ENCODE results near the gene SLC25A33.

The SLC25A33 gene

GRCh38 chr1:9573723-9574122, 34.5 kb downstream of the SLC25A33 start:
- Histone ChIP-seq H3K4me3 (ENCODE audit: low read depth in 1 of 2, low read length in 1 of 2) (no peak overlapping the region), H3K4me1 (ENCODE audit: control insufficient read depth in 1 of 2, insufficient read depth in 1 of 2, low read depth in 1 of 2, low read length in 1 of 2) (no peaks in the 10 kb centered on the region), H3K9me3 (no peaks in the 10 kb centered on the region), H3K27ac (no peak overlapping the region), H3K27me3 (no peaks in the 10 kb centered on the region), H3K36me3 (no peaks in the 10 kb centered on the region)
- TF ChIP-seq CTCF (IDR thresholded peaks at IDR 0.05), result no peak

- Histone ChIP-seq H3K36me3 (no peaks in the 10 kb centered on the region), H3K4me3 (ENCODE audit: low read depth in 1 of 2, low read length in 1 of 2) (no peak overlapping the region), H3K27ac (no peak overlapping the region), H3K4me1 (ENCODE audit: control insufficient read depth in 1 of 2, insufficient read depth in 1 of 2, low read depth in 1 of 2, low read length in 1 of 2) (no peaks in the 10 kb centered on the region), H3K9me3 (no peaks in the 10 kb centered on the region), H3K27me3 (no peaks in the 10 kb centered on the region)
- no peak for TF ChIP-seq CTCF (IDR thresholded peaks at IDR 0.05)
Measured at GRCh38 chr1:9575486-9575885, 36.2 kb downstream of the SLC25A33 start.

- no peaks in the 10 kb centered on the region for H3K4me1 ChIP-seq (ENCODE audit: control insufficient read depth in 1 of 2, insufficient read depth in 1 of 2, low read depth in 1 of 2, low read length in 1 of 2)
- no peak for TF ChIP-seq CTCF (IDR thresholded peaks at IDR 0.05)
- H3K27me3 ChIP-seq, result no peaks in the 10 kb centered on the region
- no peaks in the 10 kb centered on the region for H3K9me3 ChIP-seq
- H3K4me3 ChIP-seq (ENCODE audit: low read depth in 1 of 2, low read length in 1 of 2), result no peak overlapping the region
- H3K36me3 ChIP-seq, result no peaks in the 10 kb centered on the region
- H3K27ac ChIP-seq, result no peak overlapping the region
Measured at GRCh38 chr1:9576903-9577302, 37.6 kb downstream of the SLC25A33 start.

GRCh38 chr1:9577423-9577822, 38.2 kb downstream of the SLC25A33 start:
- Histone ChIP-seq H3K4me1 (ENCODE audit: control insufficient read depth in 1 of 2, insufficient read depth in 1 of 2, low read depth in 1 of 2, low read length in 1 of 2) (no peaks in the 10 kb centered on the region), H3K27me3 (no peaks in the 10 kb centered on the region), H3K36me3 (no peaks in the 10 kb centered on the region), H3K4me3 (ENCODE audit: low read depth in 1 of 2, low read length in 1 of 2) (no peak overlapping the region), H3K27ac (no peak overlapping the region), H3K9me3 (no peaks in the 10 kb centered on the region)
- no peak for TF ChIP-seq CTCF (IDR thresholded peaks at IDR 0.05)

DNA sequence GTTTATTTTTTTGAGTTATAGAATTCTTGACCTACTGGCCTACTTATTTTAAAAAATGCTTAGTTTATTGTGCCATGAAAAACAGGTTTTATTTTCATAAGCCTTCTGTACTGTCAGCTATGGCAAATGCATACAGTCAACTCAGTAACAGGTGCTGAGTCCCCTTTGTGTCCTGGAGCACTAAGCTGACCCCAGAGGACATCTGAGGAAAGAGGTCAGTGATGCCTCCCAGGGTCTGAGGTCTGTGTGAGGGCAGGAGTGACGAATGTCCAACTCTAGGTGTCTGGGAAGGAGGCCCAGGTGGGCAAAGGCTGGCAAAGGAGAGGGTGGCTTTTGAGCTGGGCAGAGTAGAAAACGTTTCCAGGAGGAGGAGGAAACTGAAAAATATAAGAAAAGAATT, 41.7 kb downstream of the SLC25A33 start:
- Histone ChIP-seq H3K27me3 (no peaks in the 10 kb centered on the region), H3K4me1 (ENCODE audit: control insufficient read depth in 1 of 2, insufficient read depth in 1 of 2, low read depth in 1 of 2, low read length in 1 of 2) (no peaks in the 10 kb centered on the region), H3K27ac (no peak overlapping the region), H3K36me3 (no peaks in the 10 kb centered on the region), H3K9me3 (no peaks in the 10 kb centered on the region), H3K4me3 (ENCODE audit: low read depth in 1 of 2, low read length in 1 of 2) (no peak overlapping the region)
- TF ChIP-seq CTCF (IDR thresholded peaks at IDR 0.05), result no peak
